Left lung (tissue), 10 donors: ENCODE measurements around the gene TANGO2. TPM values are rescaled to one million over a fixed set of nuclear protein-coding genes. Genes with fewer than 3 reads are reported as not detected.

ENCODE experiments used
- ATAC-seq: fragments of 200-7000 bp; cut with Tn5 transposase; one replicate; pipeline ENCODE4 v1.9.1; 2020; ENCODE audit warnings: moderate library complexity
- DNase-seq, 4 donors: peaks; one replicate each; pipeline ENCODE4 v3.0.0-alpha.2; 2013 to 2020
- H3K27ac ChIP-seq, 2 donors: fragments of 200-600 bp; sonication (generic) in 1 of 2; one replicate each; pipeline versions ENCODE4 v1.5.0 to v1.8.0; 2020 to 2021
- H3K27me3 ChIP-seq, 2 donors: fragments of 200-600 bp; sonication (generic) in 1 of 2; one replicate each; pipeline versions ENCODE4 v1.5.0 to v1.8.0; 2020 to 2021
- H3K36me3 ChIP-seq, 2 donors: fragments of 200-600 bp; sonication (generic) in 1 of 2; one replicate each; pipeline versions ENCODE4 v1.5.0 to v1.8.0; 2020 to 2021
- H3K4me1 ChIP-seq, 2 donors: fragments of 200-600 bp; one replicate each; pipeline ENCODE4 v1.8.0; 2021
- H3K4me3 ChIP-seq, 2 donors: fragments of 200-600 bp; sonication (generic) in 1 of 2; one replicate each; pipeline versions ENCODE4 v1.5.0 to v1.8.0; 2020 to 2021; ENCODE audit warnings: mild to moderate bottlenecking in 1 of 2
- H3K9me3 ChIP-seq, 2 donors: fragments of 200-600 bp; sonication (generic) in 1 of 2; one replicate each; pipeline versions ENCODE4 v1.5.0 to v1.8.0; 2020 to 2021
- CTCF ChIP-seq, 2 donors: fragments of 200-600 bp; sonication (generic) in 1 of 2; IDR thresholded peaks; one replicate each; pipeline versions ENCODE4 v1.5.0 to v1.8.0; 2021; ENCODE audit warnings: antibody characterized with exemption in 2 of 2
- intact Hi-C, 2 donors: fragments of 100-400 bp; cut with DNase I; formaldehyde crosslinking; loops; one replicate each; pipeline versions ENCODE4 v1.11.2 to v1.14.2; 2022
- polyA plus RNA-seq, 6 donors: library from polyadenylated mRNA; unstranded; fragments of 120-200 nt; gene quantifications; one replicate each; pipeline ENCODE4 v1.2.1, GENCODE V29; 2013; ENCODE audit not compliant: insufficient read length in 6 of 6
- total RNA-seq, 2 donors: library from RNA; stranded (reverse); fragmentation: NEBNext Ultra II Directional; extraction: Animal tissue kit (Norgen Biotek cat#: 25700); gene quantifications; one replicate each; pipeline ENCODE4 v1.2.1, GENCODE V29; 2021
- donor health status: DM: no; HTN: yes; CAD: no.
- donor health status: DM: no; HTN: no; CAD: no.

TANGO2 gene
- total and polyA plus RNA-seq, 8 donors: 10.9 to 47.2 (median 13.6) TPM

- Histone ChIP-seq H3K9me3 (no peaks in the 10 kb centered on the region), H3K4me1 (no peaks in the 10 kb centered on the region), H3K4me3 (no peak overlapping the region), H3K27me3 (no peaks in the 10 kb centered on the region), H3K27ac (no peak overlapping the region), H3K36me3 (peaks cover 0 to 100% of the 10 kb centered on the region in 2 donors)
- ATAC-seq (no peak), DNase-seq (peak in 1 of 4 donors; percentile 70)
- no peak for TF ChIP-seq CTCF (IDR thresholded peaks at IDR 0.05)
- intact Hi-C loops: no loop called here
Measured at GRCh38 chr22:20109411-20110358, 88.8 kb downstream of the TANGO2 start.

- Histone ChIP-seq H3K9me3 (no peaks in the 10 kb centered on the region), H3K27ac (no peak overlapping the region), H3K36me3 (peaks cover 0 to 100% of the 10 kb centered on the region in 2 donors), H3K4me1 (peaks cover 0 to 6% of the 10 kb centered on the region in 2 donors), H3K4me3 (no peak overlapping the region), H3K27me3 (no peaks in the 10 kb centered on the region)
- no peak for ATAC-seq
- intact Hi-C loops: no loop called here
- DNase-seq: peak in 1 of 4 donors; percentile 37
- no peak for TF ChIP-seq CTCF (IDR thresholded peaks at IDR 0.05)
Measured at GRCh38 chr22:20110359-20110985, 89.6 kb downstream of the TANGO2 start.

GRCh38 chr22:20111045-20111688 lies 90.3 kb downstream of the TANGO2 start:
- no peaks in the 10 kb centered on the region for H3K9me3 ChIP-seq
- peaks cover 4 to 12% of the 10 kb centered on the region in 2 donors for H3K4me1 ChIP-seq
- ATAC-seq: no peak
- H3K27ac ChIP-seq: no peak overlapping the region
- peaks cover 0 to 99% of the 10 kb centered on the region in 2 donors for H3K36me3 ChIP-seq
- no peaks in the 10 kb centered on the region for H3K27me3 ChIP-seq
- H3K4me3 ChIP-seq: no peak overlapping the region
- DNase-seq: peak in 1 of 4 donors; percentile 52
- no peak for TF ChIP-seq CTCF (IDR thresholded peaks at IDR 0.05)
- intact Hi-C loops: no loop called here

GRCh38 chr22:20111689-20112622 lies 91.0 kb downstream of the TANGO2 start:
- H3K27me3 ChIP-seq: no peaks in the 10 kb centered on the region
- peaks cover 7 to 16% of the 10 kb centered on the region in 2 donors for H3K4me1 ChIP-seq
- ATAC-seq (no peak), DNase-seq (peak in 1 of 4 donors; percentile 32)
- no peaks in the 10 kb centered on the region for H3K9me3 ChIP-seq
- H3K4me3 ChIP-seq: no peak overlapping the region
- H3K27ac ChIP-seq: no peak overlapping the region
- TF ChIP-seq CTCF (IDR thresholded peaks at IDR 0.05): no peak
- H3K36me3 ChIP-seq: peaks cover 0 to 91% of the 10 kb centered on the region in 2 donors
- intact Hi-C loops: no loop called here
